NCI-H146 treated with DMSO at 0.1 percent for 48 hours (cell line): ENCODE measurements around the gene HPF1.
"Not testable (repeated sequence)": the region's sequence is repeated elsewhere in the genome, so short reads cannot be mapped to it uniquely, and the experiment has no call there.

Experiments
- DNase-seq: peaks from one replicate; lab custom pipeline; 2025; ENCODE audit not compliant: unreplicated experiment; lab: John Stamatoyannopoulos, UW

Gene HPF1

GRCh38 chr4:169741569-169741968 lies 16.2 kb downstream of the HPF1 start:
- DNase-seq: no peak

GRCh38 chr4:169738604-169739003 lies 19.1 kb downstream of the HPF1 start:
- not testable (repeated sequence) for DNase-seq

GRCh38 chr4:169730564-169730963 lies 27.2 kb downstream of the HPF1 start:
- no peak for DNase-seq

GRCh38 chr4:169727616-169728015 lies 30.1 kb downstream of the HPF1 start:
- DNase-seq: no peak

- DNase-seq: no peak
Observed at GRCh38 chr4:169724260-169724659, 33.5 kb downstream of the HPF1 start.

- DNase-seq: no peak
Observed at GRCh38 chr4:169723207-169723965, 34.4 kb downstream of the HPF1 start.

- no peak for DNase-seq
Observed at GRCh38 chr4:169720529-169720928, 37.2 kb downstream of the HPF1 start.

- DNase-seq: no peak
Observed at GRCh38 chr4:169716677-169717076, 41.1 kb downstream of the HPF1 start.

GRCh38 chr4:169715826-169716225 lies 41.9 kb downstream of the HPF1 start:
- DNase-seq: no peak

GRCh38 chr4:169707958-169708643 lies 49.6 kb downstream of the HPF1 start:
- DNase-seq: no peak

GRCh38 chr4:169698331-169698730 lies 59.4 kb downstream of the HPF1 start:
- no peak for DNase-seq

- no peak for DNase-seq
Observed at GRCh38 chr4:169690787-169691186, 67.0 kb downstream of the HPF1 start.

GRCh38 chr4:169689681-169690080 lies 68.1 kb downstream of the HPF1 start:
- no peak for DNase-seq

GRCh38 chr4:169682372-169683047 lies 75.2 kb downstream of the HPF1 start:
- no peak for DNase-seq
